ENCODE data around the gene DOCK11. TPM values are rescaled to one million over a fixed set of nuclear protein-coding genes. Genes with fewer than 3 reads are reported as not detected.

Gene DOCK11
- total RNA-seq, 1 experiment from 2014 or later, result 13.1 TPM

DNA sequence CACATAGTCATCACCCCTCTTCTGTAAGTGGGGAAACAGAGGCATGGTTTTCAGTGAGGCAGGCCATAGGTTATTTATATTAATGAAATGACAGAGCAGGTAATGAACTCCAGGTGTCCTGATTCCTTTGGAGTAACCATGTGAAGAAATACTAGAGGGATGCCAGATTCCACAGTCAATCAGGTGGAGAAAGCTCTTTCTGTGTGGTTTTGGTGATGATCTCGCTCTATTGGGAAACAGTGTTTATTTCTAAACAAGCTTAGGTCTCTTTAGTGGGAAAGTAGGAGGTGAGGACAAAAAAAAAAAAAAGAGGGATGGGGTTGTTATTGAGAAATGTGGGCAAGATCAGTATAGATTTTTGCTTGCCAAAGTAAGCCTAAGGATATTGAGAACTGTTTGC, 12.2 kb downstream of the DOCK11 start (continued):
- TF ChIP-seq, protein P1, sequence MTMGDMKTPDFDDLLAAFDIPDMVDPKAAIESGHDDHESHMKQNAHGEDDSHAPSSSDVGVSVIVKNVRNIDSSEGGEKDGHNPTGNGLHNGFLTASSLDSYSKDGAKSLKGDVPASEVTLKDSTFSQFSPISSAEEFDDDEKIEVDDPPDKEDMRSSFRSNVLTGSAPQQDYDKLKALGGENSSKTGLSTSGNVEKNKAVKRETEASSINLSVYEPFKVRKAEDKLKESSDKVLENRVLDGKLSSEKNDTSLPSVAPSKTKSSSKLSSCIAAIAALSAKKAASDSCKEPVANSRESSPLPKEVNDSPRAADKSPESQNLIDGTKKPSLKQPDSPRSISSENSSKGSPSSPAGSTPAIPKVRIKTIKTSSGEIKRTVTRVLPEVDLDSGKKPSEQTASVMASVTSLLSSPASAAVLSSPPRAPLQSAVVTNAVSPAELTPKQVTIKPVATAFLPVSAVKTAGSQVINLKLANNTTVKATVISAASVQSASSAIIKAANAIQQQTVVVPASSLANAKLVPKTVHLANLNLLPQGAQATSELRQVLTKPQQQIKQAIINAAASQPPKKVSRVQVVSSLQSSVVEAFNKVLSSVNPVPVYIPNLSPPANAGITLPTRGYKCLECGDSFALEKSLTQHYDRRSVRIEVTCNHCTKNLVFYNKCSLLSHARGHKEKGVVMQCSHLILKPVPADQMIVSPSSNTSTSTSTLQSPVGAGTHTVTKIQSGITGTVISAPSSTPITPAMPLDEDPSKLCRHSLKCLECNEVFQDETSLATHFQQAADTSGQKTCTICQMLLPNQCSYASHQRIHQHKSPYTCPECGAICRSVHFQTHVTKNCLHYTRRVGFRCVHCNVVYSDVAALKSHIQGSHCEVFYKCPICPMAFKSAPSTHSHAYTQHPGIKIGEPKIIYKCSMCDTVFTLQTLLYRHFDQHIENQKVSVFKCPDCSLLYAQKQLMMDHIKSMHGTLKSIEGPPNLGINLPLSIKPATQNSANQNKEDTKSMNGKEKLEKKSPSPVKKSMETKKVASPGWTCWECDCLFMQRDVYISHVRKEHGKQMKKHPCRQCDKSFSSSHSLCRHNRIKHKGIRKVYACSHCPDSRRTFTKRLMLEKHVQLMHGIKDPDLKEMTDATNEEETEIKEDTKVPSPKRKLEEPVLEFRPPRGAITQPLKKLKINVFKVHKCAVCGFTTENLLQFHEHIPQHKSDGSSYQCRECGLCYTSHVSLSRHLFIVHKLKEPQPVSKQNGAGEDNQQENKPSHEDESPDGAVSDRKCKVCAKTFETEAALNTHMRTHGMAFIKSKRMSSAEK (CRISPR knock-in tag; IDR thresholded peaks at IDR 0.05; ENCODE audit: borderline replicate concordance), result no peak
- TF ChIP-seq ZNF232 (CRISPR knock-in tag; IDR thresholded peaks at IDR 0.05) (no peak), SOX15 (CRISPR knock-in tag; IDR thresholded peaks at IDR 0.05) (no peak), FOXP1 (CRISPR knock-in tag; IDR thresholded peaks at IDR 0.05; ENCODE audit: borderline replicate concordance) (no peak), ESRRA (CRISPR knock-in tag; IDR thresholded peaks at IDR 0.05; ENCODE audit: borderline replicate concordance) (no peak)
- TF ChIP-seq, protein P2, sequence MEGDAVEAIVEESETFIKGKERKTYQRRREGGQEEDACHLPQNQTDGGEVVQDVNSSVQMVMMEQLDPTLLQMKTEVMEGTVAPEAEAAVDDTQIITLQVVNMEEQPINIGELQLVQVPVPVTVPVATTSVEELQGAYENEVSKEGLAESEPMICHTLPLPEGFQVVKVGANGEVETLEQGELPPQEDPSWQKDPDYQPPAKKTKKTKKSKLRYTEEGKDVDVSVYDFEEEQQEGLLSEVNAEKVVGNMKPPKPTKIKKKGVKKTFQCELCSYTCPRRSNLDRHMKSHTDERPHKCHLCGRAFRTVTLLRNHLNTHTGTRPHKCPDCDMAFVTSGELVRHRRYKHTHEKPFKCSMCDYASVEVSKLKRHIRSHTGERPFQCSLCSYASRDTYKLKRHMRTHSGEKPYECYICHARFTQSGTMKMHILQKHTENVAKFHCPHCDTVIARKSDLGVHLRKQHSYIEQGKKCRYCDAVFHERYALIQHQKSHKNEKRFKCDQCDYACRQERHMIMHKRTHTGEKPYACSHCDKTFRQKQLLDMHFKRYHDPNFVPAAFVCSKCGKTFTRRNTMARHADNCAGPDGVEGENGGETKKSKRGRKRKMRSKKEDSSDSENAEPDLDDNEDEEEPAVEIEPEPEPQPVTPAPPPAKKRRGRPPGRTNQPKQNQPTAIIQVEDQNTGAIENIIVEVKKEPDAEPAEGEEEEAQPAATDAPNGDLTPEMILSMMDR (IDR thresholded peaks at IDR 0.05), result no peak
- TF ChIP-seq, protein P3, sequence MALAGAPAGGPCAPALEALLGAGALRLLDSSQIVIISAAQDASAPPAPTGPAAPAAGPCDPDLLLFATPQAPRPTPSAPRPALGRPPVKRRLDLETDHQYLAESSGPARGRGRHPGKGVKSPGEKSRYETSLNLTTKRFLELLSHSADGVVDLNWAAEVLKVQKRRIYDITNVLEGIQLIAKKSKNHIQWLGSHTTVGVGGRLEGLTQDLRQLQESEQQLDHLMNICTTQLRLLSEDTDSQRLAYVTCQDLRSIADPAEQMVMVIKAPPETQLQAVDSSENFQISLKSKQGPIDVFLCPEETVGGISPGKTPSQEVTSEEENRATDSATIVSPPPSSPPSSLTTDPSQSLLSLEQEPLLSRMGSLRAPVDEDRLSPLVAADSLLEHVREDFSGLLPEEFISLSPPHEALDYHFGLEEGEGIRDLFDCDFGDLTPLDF (CRISPR knock-in tag; IDR thresholded peaks at IDR 0.05), result no peak
- TF ChIP-seq, protein P4, sequence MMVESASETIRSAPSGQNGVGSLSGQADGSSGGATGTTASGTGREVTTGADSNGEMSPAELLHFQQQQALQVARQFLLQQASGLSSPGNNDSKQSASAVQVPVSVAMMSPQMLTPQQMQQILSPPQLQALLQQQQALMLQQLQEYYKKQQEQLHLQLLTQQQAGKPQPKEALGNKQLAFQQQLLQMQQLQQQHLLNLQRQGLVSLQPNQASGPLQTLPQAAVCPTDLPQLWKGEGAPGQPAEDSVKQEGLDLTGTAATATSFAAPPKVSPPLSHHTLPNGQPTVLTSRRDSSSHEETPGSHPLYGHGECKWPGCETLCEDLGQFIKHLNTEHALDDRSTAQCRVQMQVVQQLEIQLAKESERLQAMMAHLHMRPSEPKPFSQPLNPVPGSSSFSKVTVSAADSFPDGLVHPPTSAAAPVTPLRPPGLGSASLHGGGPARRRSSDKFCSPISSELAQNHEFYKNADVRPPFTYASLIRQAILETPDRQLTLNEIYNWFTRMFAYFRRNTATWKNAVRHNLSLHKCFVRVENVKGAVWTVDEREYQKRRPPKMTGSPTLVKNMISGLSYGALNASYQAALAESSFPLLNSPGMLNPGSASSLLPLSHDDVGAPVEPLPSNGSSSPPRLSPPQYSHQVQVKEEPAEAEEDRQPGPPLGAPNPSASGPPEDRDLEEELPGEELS (CRISPR knock-in tag; IDR thresholded peaks at IDR 0.05), result no peak
- TF ChIP-seq, protein P5, sequence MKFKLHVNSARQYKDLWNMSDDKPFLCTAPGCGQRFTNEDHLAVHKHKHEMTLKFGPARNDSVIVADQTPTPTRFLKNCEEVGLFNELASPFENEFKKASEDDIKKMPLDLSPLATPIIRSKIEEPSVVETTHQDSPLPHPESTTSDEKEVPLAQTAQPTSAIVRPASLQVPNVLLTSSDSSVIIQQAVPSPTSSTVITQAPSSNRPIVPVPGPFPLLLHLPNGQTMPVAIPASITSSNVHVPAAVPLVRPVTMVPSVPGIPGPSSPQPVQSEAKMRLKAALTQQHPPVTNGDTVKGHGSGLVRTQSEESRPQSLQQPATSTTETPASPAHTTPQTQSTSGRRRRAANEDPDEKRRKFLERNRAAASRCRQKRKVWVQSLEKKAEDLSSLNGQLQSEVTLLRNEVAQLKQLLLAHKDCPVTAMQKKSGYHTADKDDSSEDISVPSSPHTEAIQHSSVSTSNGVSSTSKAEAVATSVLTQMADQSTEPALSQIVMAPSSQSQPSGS (CRISPR knock-in tag; IDR thresholded peaks at IDR 0.05; ENCODE audit: borderline replicate concordance, low read depth), result no peak
- TF ChIP-seq, protein P6, sequence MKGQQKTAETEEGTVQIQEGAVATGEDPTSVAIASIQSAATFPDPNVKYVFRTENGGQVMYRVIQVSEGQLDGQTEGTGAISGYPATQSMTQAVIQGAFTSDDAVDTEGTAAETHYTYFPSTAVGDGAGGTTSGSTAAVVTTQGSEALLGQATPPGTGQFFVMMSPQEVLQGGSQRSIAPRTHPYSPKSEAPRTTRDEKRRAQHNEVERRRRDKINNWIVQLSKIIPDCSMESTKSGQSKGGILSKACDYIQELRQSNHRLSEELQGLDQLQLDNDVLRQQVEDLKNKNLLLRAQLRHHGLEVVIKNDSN (CRISPR knock-in tag; IDR thresholded peaks at IDR 0.05), result no peak
- TF ChIP-seq, protein P7, sequence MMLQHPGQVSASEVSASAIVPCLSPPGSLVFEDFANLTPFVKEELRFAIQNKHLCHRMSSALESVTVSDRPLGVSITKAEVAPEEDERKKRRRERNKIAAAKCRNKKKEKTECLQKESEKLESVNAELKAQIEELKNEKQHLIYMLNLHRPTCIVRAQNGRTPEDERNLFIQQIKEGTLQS (CRISPR knock-in tag; conservative IDR thresholded peaks at IDR 0.05), result no peak
- TF ChIP-seq, protein P8, sequence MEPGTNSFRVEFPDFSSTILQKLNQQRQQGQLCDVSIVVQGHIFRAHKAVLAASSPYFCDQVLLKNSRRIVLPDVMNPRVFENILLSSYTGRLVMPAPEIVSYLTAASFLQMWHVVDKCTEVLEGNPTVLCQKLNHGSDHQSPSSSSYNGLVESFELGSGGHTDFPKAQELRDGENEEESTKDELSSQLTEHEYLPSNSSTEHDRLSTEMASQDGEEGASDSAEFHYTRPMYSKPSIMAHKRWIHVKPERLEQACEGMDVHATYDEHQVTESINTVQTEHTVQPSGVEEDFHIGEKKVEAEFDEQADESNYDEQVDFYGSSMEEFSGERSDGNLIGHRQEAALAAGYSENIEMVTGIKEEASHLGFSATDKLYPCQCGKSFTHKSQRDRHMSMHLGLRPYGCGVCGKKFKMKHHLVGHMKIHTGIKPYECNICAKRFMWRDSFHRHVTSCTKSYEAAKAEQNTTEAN (CRISPR knock-in tag; IDR thresholded peaks at IDR 0.05), result no peak
